ENCODE results near the gene RSRC1.
A peak's percentile ranks its signal among the peaks of the same experiment; 100 is the strongest.
"Not testable (repeated sequence)": the region's sequence is repeated elsewhere in the genome, so short reads cannot be mapped to it uniquely, and the experiment has no call there.

The RSRC1 gene

GRCh38 chr3:158134363-158134762, 24.5 kb downstream of the RSRC1 start:
- DNase-seq, result no peak

GRCh38 chr3:158140396-158140795, 30.5 kb downstream of the RSRC1 start:
- DNase-seq, result no peak

GRCh38 chr3:158148218-158148617, 38.3 kb downstream of the RSRC1 start:
- DNase-seq, result no peak

GRCh38 chr3:158152186-158152585, 42.3 kb downstream of the RSRC1 start:
- no peak for DNase-seq

GRCh38 chr3:158158969-158159368, 49.1 kb downstream of the RSRC1 start:
- peak in 1 of 2 donors; percentile 10 for DNase-seq

GRCh38 chr3:158159714-158160113, 49.8 kb downstream of the RSRC1 start:
- DNase-seq, result no peak

- DNase-seq, result peak in 1 of 2 donors; percentile 21
Observed at GRCh38 chr3:158160958-158161357, 51.1 kb downstream of the RSRC1 start.

- DNase-seq, result no peak
Observed at GRCh38 chr3:158165141-158165655, 55.3 kb downstream of the RSRC1 start.

GRCh38 chr3:158165730-158166129, 55.8 kb downstream of the RSRC1 start:
- peak in 1 of 2 donors; percentile 8 for DNase-seq

GRCh38 chr3:158166223-158166622, 56.3 kb downstream of the RSRC1 start:
- no peak for DNase-seq

- peak; percentile 78 to 85 for DNase-seq
Observed at GRCh38 chr3:158167737-158168557, 58.1 kb downstream of the RSRC1 start.

GRCh38 chr3:158169091-158169491, 59.2 kb downstream of the RSRC1 start:
- no peak for DNase-seq

GRCh38 chr3:158181096-158181495, 71.2 kb downstream of the RSRC1 start:
- no peak for DNase-seq

- DNase-seq, result no peak
Observed at GRCh38 chr3:158185711-158186110, 75.8 kb downstream of the RSRC1 start.

GRCh38 chr3:158200955-158201354, 91.1 kb downstream of the RSRC1 start:
- no peak for DNase-seq

- DNase-seq, result no peak
Observed at GRCh38 chr3:158205324-158205723, 95.4 kb downstream of the RSRC1 start.

GRCh38 chr3:158205994-158206393, 96.1 kb downstream of the RSRC1 start:
- no peak for DNase-seq

- no peak for DNase-seq
Observed at GRCh38 chr3:158210067-158210466, 100.2 kb downstream of the RSRC1 start.

GRCh38 chr3:158213461-158213860, 103.6 kb downstream of the RSRC1 start:
- DNase-seq, result no peak

GRCh38 chr3:158217992-158218391, 108.1 kb downstream of the RSRC1 start:
- DNase-seq, result no peak

- no peak for DNase-seq
Observed at GRCh38 chr3:158220575-158220974, 110.7 kb downstream of the RSRC1 start.

- no peak for DNase-seq
Observed at GRCh38 chr3:158221426-158221825, 111.5 kb downstream of the RSRC1 start.

- no peak for DNase-seq
Observed at GRCh38 chr3:158226429-158226828, 116.5 kb downstream of the RSRC1 start.

- not testable (repeated sequence) for DNase-seq
Observed at GRCh38 chr3:158228942-158229341, 119.1 kb downstream of the RSRC1 start.

- DNase-seq, result no peak
Observed at GRCh38 chr3:158233791-158234190, 123.9 kb downstream of the RSRC1 start.

All from inflammatory macrophage treated with lipopolysaccharide for 1 hour (primary cell).